ENCODE results near the gene ZNF423.

ZNF423 gene

GRCh38 chr16:49484451-49484849, 371.5 kb downstream of the ZNF423 start:
- peak in 1 of 2 donors; percentile 29 for DNase-seq (ENCODE audit: low read depth in 1 of 2, low spot score in 1 of 2)

GRCh38 chr16:49483651-49484450, 372.1 kb downstream of the ZNF423 start:
- no peak for DNase-seq (ENCODE audit: low read depth in 1 of 2, low spot score in 1 of 2)

- DNase-seq (ENCODE audit: low read depth in 1 of 2, low spot score in 1 of 2), result no peak
Measured at GRCh38 chr16:49483251-49483650, 372.7 kb downstream of the ZNF423 start.

- DNase-seq (ENCODE audit: low read depth in 1 of 2, low spot score in 1 of 2), result no peak
Measured at GRCh38 chr16:49482690-49483089, 373.2 kb downstream of the ZNF423 start.

GRCh38 chr16:49478616-49479015, 377.3 kb downstream of the ZNF423 start:
- DNase-seq (ENCODE audit: low read depth in 1 of 2, low spot score in 1 of 2), result no peak

GRCh38 chr16:49478107-49478506, 377.8 kb downstream of the ZNF423 start:
- no peak for DNase-seq (ENCODE audit: low read depth in 1 of 2, low spot score in 1 of 2)

- no peak for DNase-seq (ENCODE audit: low read depth in 1 of 2, low spot score in 1 of 2)
Measured at GRCh38 chr16:49477250-49477895, 378.5 kb downstream of the ZNF423 start.

GRCh38 chr16:49474741-49475140, 381.2 kb downstream of the ZNF423 start:
- no peak for DNase-seq (ENCODE audit: low read depth in 1 of 2, low spot score in 1 of 2)

GRCh38 chr16:49473773-49474172, 382.1 kb downstream of the ZNF423 start:
- no peak for DNase-seq (ENCODE audit: low read depth in 1 of 2, low spot score in 1 of 2)

GRCh38 chr16:49473131-49473530, 382.8 kb downstream of the ZNF423 start:
- no peak for DNase-seq (ENCODE audit: low read depth in 1 of 2, low spot score in 1 of 2)

GRCh38 chr16:49472598-49472997, 383.3 kb downstream of the ZNF423 start:
- no peak for DNase-seq (ENCODE audit: low read depth in 1 of 2, low spot score in 1 of 2)

- no peak for DNase-seq (ENCODE audit: low read depth in 1 of 2, low spot score in 1 of 2)
Measured at GRCh38 chr16:49471038-49471727, 384.7 kb downstream of the ZNF423 start.

GRCh38 chr16:49470513-49470991, 385.4 kb downstream of the ZNF423 start:
- no peak for DNase-seq (ENCODE audit: low read depth in 1 of 2, low spot score in 1 of 2)

GRCh38 chr16:49469930-49470451, 385.9 kb downstream of the ZNF423 start:
- DNase-seq (ENCODE audit: low read depth in 1 of 2, low spot score in 1 of 2), result no peak

- DNase-seq (ENCODE audit: low read depth in 1 of 2, low spot score in 1 of 2), result no peak
Measured at GRCh38 chr16:49469311-49469670, 386.6 kb downstream of the ZNF423 start.

- DNase-seq (ENCODE audit: low read depth in 1 of 2, low spot score in 1 of 2), result no peak
Measured at GRCh38 chr16:49468611-49469310, 387.2 kb downstream of the ZNF423 start.

GRCh38 chr16:49467540-49468372, 388.2 kb downstream of the ZNF423 start:
- DNase-seq (ENCODE audit: low read depth in 1 of 2, low spot score in 1 of 2), result no peak

- DNase-seq (ENCODE audit: low read depth in 1 of 2, low spot score in 1 of 2), result no peak
Measured at GRCh38 chr16:49466881-49467280, 389.0 kb downstream of the ZNF423 start.

- no peak for DNase-seq (ENCODE audit: low read depth in 1 of 2, low spot score in 1 of 2)
Measured at GRCh38 chr16:49466529-49466831, 389.4 kb downstream of the ZNF423 start.

Data from stimulated activated CD4-positive, alpha-beta T cell treated with anti-CD3 and anti-CD28 coated beads, Interleukin-15, amount 100 ng/mL, for 1 hour (primary cell).